ENCODE measurements around the gene DNAH9. TPM values are rescaled to one million over a fixed set of nuclear protein-coding genes. Genes with fewer than 3 reads are reported as not detected.

The DNAH9 gene
- total and polyA plus RNA-seq, 4 donors = under 0.01 to 0.09 TPM; not detected in 2

- TF ChIP-seq REST (IDR thresholded peaks at IDR 0.05) = no peak
- no peak for TF ChIP-seq GABPA (IDR thresholded peaks at IDR 0.05 in 1 of 2, conservative IDR thresholded peaks at IDR 0.05 in 1 of 2)
Measured at GRCh38 chr17:11712456-11712855, 114.2 kb downstream of the DNAH9 start (continued).

- DNase-seq (ENCODE audit: low spot score) = no peak
- no peak overlapping the region for H3K4me3 ChIP-seq (ENCODE audit: low read depth in 1 of 3, low read length in 3 of 3)
- WGBS = 89% methylated on average over 11 of the region's 11 CpGs
- no peaks in the 10 kb centered on the region for H3K27me3 ChIP-seq (ENCODE audit: control insufficient read depth in 4 of 4, insufficient read depth in 4 of 4, low read length in 3 of 4)
- no peaks in the 10 kb centered on the region for H3K4me1 ChIP-seq (ENCODE audit: control insufficient read depth in 4 of 4, insufficient read depth in 4 of 4, low read length in 3 of 4)
- H3K36me3 ChIP-seq (ENCODE audit: control insufficient read depth in 4 of 4, insufficient read depth in 3 of 4, low read depth in 1 of 4, low read length in 3 of 4) = no peaks in the 10 kb centered on the region
- H3K9me3 ChIP-seq (ENCODE audit: control insufficient read depth in 4 of 4, low read length in 3 of 4) = no peaks in the 10 kb centered on the region
- TF ChIP-seq FOXA2 (IDR thresholded peaks at IDR 0.05) (no peak), RAD21 (IDR thresholded peaks at IDR 0.05) (no peak), RXRA (IDR thresholded peaks at IDR 0.05) (no peak), NR2F2 (IDR thresholded peaks at IDR 0.05) (no peak), ZBTB33 (IDR thresholded peaks at IDR 0.05) (no peak), CTCF (IDR thresholded peaks at IDR 0.05; ENCODE audit: low read depth, low read length, missing input control) (no peak), SP1 (IDR thresholded peaks at IDR 0.05) (no peak), TAF1 (conservative IDR thresholded peaks at IDR 0.05) (no peak), MAX (IDR thresholded peaks at IDR 0.05) (no peak), HNF4G (IDR thresholded peaks at IDR 0.05) (no peak)
- no peak overlapping the region for H3K9ac ChIP-seq (ENCODE audit: low read depth in 1 of 2, low read length in 2 of 2)
- no peak overlapping the region for H3K27ac ChIP-seq (ENCODE audit: low read depth in 1 of 2, low read length in 2 of 2)
Measured at GRCh38 chr17:11719203-11719602, 120.9 kb downstream of the DNAH9 start.

GRCh38 chr17:11719856-11720255 lies 121.6 kb downstream of the DNAH9 start:
- no peak overlapping the region for H3K4me3 ChIP-seq (ENCODE audit: low read depth in 1 of 3, low read length in 3 of 3)
- WGBS = 88% methylated on average over 6 of the region's 6 CpGs
- H3K9me3 ChIP-seq (ENCODE audit: control insufficient read depth in 4 of 4, low read length in 3 of 4) = no peaks in the 10 kb centered on the region
- no peaks in the 10 kb centered on the region for H3K36me3 ChIP-seq (ENCODE audit: control insufficient read depth in 4 of 4, insufficient read depth in 3 of 4, low read depth in 1 of 4, low read length in 3 of 4)
- H3K4me1 ChIP-seq (ENCODE audit: control insufficient read depth in 4 of 4, insufficient read depth in 4 of 4, low read length in 3 of 4) = no peaks in the 10 kb centered on the region
- H3K27ac ChIP-seq (ENCODE audit: low read depth in 1 of 2, low read length in 2 of 2) = no peak overlapping the region
- DNase-seq (ENCODE audit: low spot score) = no peak
- H3K27me3 ChIP-seq (ENCODE audit: control insufficient read depth in 4 of 4, insufficient read depth in 4 of 4, low read length in 3 of 4) = no peaks in the 10 kb centered on the region
- H3K9ac ChIP-seq (ENCODE audit: low read depth in 1 of 2, low read length in 2 of 2) = no peak overlapping the region
- no peak for TF ChIP-seq YY1 (IDR thresholded peaks at IDR 0.05)
- TF ChIP-seq FOXA1 (IDR thresholded peaks at IDR 0.05) = no peak
- no peak for TF ChIP-seq TAF1 (conservative IDR thresholded peaks at IDR 0.05)
- TF ChIP-seq REST (IDR thresholded peaks at IDR 0.05) = no peak
- TF ChIP-seq HNF4G (IDR thresholded peaks at IDR 0.05) = no peak
- no peak for TF ChIP-seq ATF3 (IDR thresholded peaks at IDR 0.05)
- TF ChIP-seq SP1 (IDR thresholded peaks at IDR 0.05) = no peak
- TF ChIP-seq RXRA (IDR thresholded peaks at IDR 0.05) = no peak
- no peak for TF ChIP-seq JUND (IDR thresholded peaks at IDR 0.05)
- no peak for TF ChIP-seq FOXA2 (IDR thresholded peaks at IDR 0.05)
- no peak for TF ChIP-seq HNF4A (conservative IDR thresholded peaks at IDR 0.05)
- TF ChIP-seq ZBTB33 (IDR thresholded peaks at IDR 0.05) = no peak

All from liver (tissue), 9 donors.